Smooth muscle cell (in vitro differentiated cells): Measurements from ENCODE around the gene LY6G5C. TPM values are rescaled to one million over a fixed set of nuclear protein-coding genes. Genes with fewer than 3 reads are reported as not detected.

Experiments
- DNase-seq: peaks from one replicate; lab custom pipeline; 2025; ENCODE audit not compliant: unreplicated experiment; lab: John Stamatoyannopoulos, UW
- H2AFZ ChIP-seq: fragments of 200-600 bp; sonication (generic); 2 replicates; pipeline ENCODE4 v1.6.0; 2016; ENCODE audit warnings: antibody characterized with exemption, low read depth, mild to moderate bottlenecking
- H3F3A ChIP-seq: fragments of 200-600 bp; sonication (generic); 2 replicates; pipeline ENCODE4 v1.6.0; 2017; ENCODE audit warnings: antibody characterized with exemption, low read depth
- H3K27ac ChIP-seq: fragments of 200-600 bp; sonication (generic); 2 replicates; pipeline ENCODE4 v1.5.1; 2016; ENCODE audit warnings: low read depth, mild to moderate bottlenecking
- H3K27me3 ChIP-seq: fragments of 200-600 bp; sonication (generic); 2 replicates; pipeline ENCODE4 v1.6.1; 2016; ENCODE audit warnings: low read depth, mild to moderate bottlenecking
- H3K36me3 ChIP-seq: fragments of 200-600 bp; sonication (generic); 2 replicates; pipeline ENCODE4 v1.5.1; 2016; ENCODE audit warnings: low read depth
- H3K4me1 ChIP-seq: fragments of 200-600 bp; sonication (generic); 2 replicates; pipeline ENCODE4 v1.5.1; 2016; ENCODE audit warnings: low read depth
- H3K4me2 ChIP-seq: fragments of 200-600 bp; sonication (generic); 2 replicates; pipeline ENCODE4 v1.6.0; 2016; ENCODE audit warnings: mild to moderate bottlenecking
- H3K4me3 ChIP-seq: fragments of 200-600 bp; sonication (generic); 2 replicates; pipeline ENCODE4 v1.5.1; 2016; ENCODE audit warnings: mild to moderate bottlenecking
- H3K79me2 ChIP-seq: fragments of 200-600 bp; sonication (generic); 2 replicates; pipeline ENCODE4 v1.6.0; 2016; ENCODE audit warnings: low read depth, mild to moderate bottlenecking
- H3K9ac ChIP-seq: fragments of 200-600 bp; sonication (generic); 2 replicates; pipeline ENCODE4 v1.6.0; 2016; ENCODE audit warnings: low read depth
- H3K9me3 ChIP-seq: fragments of 200-600 bp; sonication (generic); replicated peaks from 2 replicates; pipeline ENCODE4 v1.5.1; 2016; ENCODE audit warnings: low read depth
- H4K20me1 ChIP-seq: fragments of 200-600 bp; sonication (generic); 2 replicates; pipeline ENCODE4 v1.6.0; 2016; ENCODE audit warnings: low read depth
- CTCF ChIP-seq: fragments of 200-600 bp; sonication (generic); IDR thresholded peaks from 2 replicates; pipeline ENCODE4 v1.5.1; 2017; ENCODE audit warnings: borderline replicate concordance, mild to moderate bottlenecking, antibody characterized with exemption; ENCODE audit not compliant: insufficient read depth, poor library complexity, severe bottlenecking
- WGBS: methylation state at CpG from one replicate; pipeline ENCODE4 v1.1.7; 2016; ENCODE audit warnings: low lambda C conversion rate; 5-methylcytosine and 5-hydroxymethylcytosine counted together
- polyA plus RNA-seq: library from polyadenylated mRNA; unstranded; fragments of >200 nt; fragmentation: Nextera tagmentation; extraction: Ambion mirVana; gene quantifications from 2 replicates; pipeline ENCODE4 v1.2.1, GENCODE V29; 2016
- total RNA-seq: library from RNA; depleted of rRNA; stranded (reverse); fragments of >200 nt; gene quantifications from 2 replicates; pipeline ENCODE4 v1.2.3, GENCODE V29; 2014

Gene LY6G5C
- total and polyA plus RNA-seq, 2 experiments from 2014 or later = 0.67 to 3.8 TPM

- Histone ChIP-seq H3K9me3 (no peaks in the 10 kb centered on the region), H3K79me2 (no peaks in the 10 kb centered on the region), H2AFZ (peak overlapping the region; percentile 91), H3K9ac (no peak overlapping the region), H4K20me1 (no peaks in the 10 kb centered on the region), H3K4me2 (peak overlapping the region; percentile 34), H3K27ac (no peak overlapping the region), H3K36me3 (no peaks in the 10 kb centered on the region), H3F3A (no peaks in the 10 kb centered on the region), H3K27me3 (no peaks in the 10 kb centered on the region), H3K4me3 (no peak overlapping the region), H3K4me1 (peaks cover 21% of the 10 kb centered on the region)
- no peak for DNase-seq
- no peak for TF ChIP-seq CTCF
- WGBS = 14% methylated on average over 5 of the region's 5 CpGs
Measured at GRCh38 chr6:31713991-31714684, 33.3 kb upstream of the LY6G5C start.

DNA sequence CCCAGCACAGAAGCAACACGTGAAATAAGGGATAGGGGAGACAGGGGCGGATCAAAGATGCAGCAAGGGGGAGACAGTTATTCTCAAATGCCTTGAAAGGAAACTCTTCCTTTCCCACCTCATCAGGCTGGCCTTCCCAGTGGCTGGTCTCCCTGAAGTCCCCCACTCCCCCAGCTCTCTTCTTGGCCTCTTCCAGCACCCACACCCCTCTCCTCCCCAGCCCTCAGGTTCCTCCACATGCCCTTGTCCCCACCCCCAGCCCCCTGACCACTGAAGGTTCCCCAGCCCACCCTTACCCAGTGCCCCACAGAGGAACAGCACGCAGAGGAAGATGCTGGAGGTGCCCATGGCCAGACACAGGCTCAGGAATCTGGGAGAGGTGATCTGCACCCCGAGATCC, 32.6 kb upstream of the LY6G5C start:
- Histone ChIP-seq H3K27ac (no peak overlapping the region), H3F3A (no peaks in the 10 kb centered on the region), H4K20me1 (no peaks in the 10 kb centered on the region), H3K27me3 (no peaks in the 10 kb centered on the region), H3K9ac (no peak overlapping the region), H2AFZ (peak overlapping the region; percentile 91), H3K4me1 (peaks cover 21% of the 10 kb centered on the region), H3K9me3 (no peaks in the 10 kb centered on the region), H3K4me2 (peak overlapping the region; percentile 34), H3K4me3 (no peak overlapping the region), H3K36me3 (no peaks in the 10 kb centered on the region), H3K79me2 (no peaks in the 10 kb centered on the region)
- TF ChIP-seq CTCF = no peak
- DNase-seq = no peak
- 81% methylated on average over 4 of the region's 4 CpGs for WGBS

DNA sequence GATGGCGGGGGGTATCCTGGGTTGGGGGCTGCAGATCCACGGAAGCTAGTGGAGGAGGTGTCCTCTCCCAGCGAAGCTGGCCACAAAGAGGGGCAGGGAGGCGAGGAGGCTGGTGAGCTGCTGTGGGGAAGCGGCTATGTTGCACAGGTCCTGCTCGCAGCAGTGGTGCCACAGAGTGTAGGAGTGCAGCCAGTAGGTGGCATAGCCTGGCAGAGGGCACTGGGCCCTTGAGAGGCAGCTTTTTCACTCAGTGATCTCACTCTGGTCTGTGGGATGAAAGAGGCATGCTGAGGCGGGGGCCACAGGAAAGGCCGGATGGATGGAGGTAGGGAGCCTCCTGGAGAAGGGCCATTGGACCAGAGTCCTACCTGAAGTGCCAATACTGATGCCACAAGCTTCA, 31.4 kb upstream of the LY6G5C start:
- no peak overlapping the region for H3K4me3 ChIP-seq
- no peak overlapping the region for H2AFZ ChIP-seq
- no peak for TF ChIP-seq CTCF
- H3K36me3 ChIP-seq = no peaks in the 10 kb centered on the region
- no peaks in the 10 kb centered on the region for H3K27me3 ChIP-seq
- no peak overlapping the region for H3K27ac ChIP-seq
- no peaks in the 10 kb centered on the region for H3K9me3 ChIP-seq
- H3K4me1 ChIP-seq = peaks cover 21% of the 10 kb centered on the region
- H3K79me2 ChIP-seq = no peaks in the 10 kb centered on the region
- H3K4me2 ChIP-seq = no peak overlapping the region
- H4K20me1 ChIP-seq = no peaks in the 10 kb centered on the region
- 98% methylated on average over 8 of the region's 8 CpGs for WGBS
- H3F3A ChIP-seq = no peaks in the 10 kb centered on the region
- H3K9ac ChIP-seq = no peak overlapping the region
- no peak for DNase-seq

DNA sequence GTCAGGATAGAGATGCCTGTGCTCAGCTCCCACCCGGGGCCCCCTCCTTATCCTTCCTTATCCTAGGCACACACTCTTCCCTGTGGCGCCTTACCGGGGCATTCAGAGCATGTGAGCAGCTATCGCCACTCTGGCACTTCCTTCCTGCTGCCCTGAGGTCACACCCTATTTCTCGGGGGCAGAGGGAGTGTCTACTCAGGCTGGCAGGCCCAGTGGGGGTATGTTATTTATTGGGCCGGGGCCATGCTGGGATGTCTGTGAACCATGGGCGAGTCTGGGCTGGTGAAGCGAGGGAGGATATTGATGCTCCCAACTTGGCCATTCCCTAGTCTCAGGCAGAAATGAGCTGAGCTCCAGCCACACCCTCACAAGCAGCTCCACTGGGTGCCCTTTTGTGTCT, 30.4 kb upstream of the LY6G5C start:
- Histone ChIP-seq H3K36me3 (no peaks in the 10 kb centered on the region), H2AFZ (no peak overlapping the region), H3K4me3 (no peak overlapping the region), H3K27me3 (no peaks in the 10 kb centered on the region), H3K79me2 (no peaks in the 10 kb centered on the region), H3F3A (no peaks in the 10 kb centered on the region), H3K9ac (no peak overlapping the region), H3K4me2 (no peak overlapping the region), H3K9me3 (no peaks in the 10 kb centered on the region), H3K27ac (no peak overlapping the region), H3K4me1 (peaks cover 21% of the 10 kb centered on the region), H4K20me1 (no peaks in the 10 kb centered on the region)
- no peak for TF ChIP-seq CTCF
- 74% methylated on average over 8 of the region's 8 CpGs for WGBS
- no peak for DNase-seq
